ENCODE data around the gene ATAD2B. TPM values are rescaled to one million over a fixed set of nuclear protein-coding genes. Genes with fewer than 3 reads are reported as not detected.
"Not testable (repeated sequence)": the region's sequence is repeated elsewhere in the genome, so short reads cannot be mapped to it uniquely, and the experiment has no call there.

The ATAD2B gene
- total RNA-seq, 1 donor from 2014 or later: 85.5 TPM

DNA sequence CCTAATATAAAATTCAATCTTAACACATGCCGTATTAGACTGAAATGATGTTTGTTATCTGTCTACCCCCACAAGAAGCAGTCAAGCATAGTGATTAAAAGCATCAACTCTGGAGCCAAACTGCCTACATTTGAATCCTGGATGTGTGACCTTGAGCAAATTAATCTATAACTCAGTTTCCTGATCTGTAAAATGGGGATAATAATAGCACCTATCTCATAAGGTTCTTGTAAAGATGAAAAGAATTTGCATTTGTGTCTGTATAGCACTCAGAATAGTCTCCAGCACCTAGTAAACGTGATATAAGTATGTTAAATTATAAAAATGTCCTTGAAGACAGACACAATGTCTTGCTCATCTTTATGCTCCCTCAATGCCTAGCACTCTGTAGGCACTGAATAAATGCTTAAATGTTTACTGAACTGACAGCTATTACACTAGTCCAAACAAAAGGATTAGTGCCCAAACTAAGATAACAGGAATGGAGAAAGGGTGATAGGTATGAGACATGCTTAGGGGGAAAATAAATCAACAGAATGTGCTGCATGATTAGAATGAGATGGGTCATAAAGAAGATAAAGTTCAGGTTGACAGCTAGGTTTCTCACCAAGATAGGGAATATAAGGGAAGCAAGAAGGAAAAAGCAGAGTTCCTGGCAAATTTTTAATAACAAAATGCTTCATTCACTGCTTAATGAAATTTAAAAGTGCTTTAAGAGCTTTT, 180.6 kb downstream of the ATAD2B start:
- ChIA-PET CTCF (no interaction called here), POLR2A (no interaction called here)
- no peaks in the 10 kb centered on the region for H3K9me3 Mint-ChIP-seq
- TF ChIP-seq, protein P1, sequence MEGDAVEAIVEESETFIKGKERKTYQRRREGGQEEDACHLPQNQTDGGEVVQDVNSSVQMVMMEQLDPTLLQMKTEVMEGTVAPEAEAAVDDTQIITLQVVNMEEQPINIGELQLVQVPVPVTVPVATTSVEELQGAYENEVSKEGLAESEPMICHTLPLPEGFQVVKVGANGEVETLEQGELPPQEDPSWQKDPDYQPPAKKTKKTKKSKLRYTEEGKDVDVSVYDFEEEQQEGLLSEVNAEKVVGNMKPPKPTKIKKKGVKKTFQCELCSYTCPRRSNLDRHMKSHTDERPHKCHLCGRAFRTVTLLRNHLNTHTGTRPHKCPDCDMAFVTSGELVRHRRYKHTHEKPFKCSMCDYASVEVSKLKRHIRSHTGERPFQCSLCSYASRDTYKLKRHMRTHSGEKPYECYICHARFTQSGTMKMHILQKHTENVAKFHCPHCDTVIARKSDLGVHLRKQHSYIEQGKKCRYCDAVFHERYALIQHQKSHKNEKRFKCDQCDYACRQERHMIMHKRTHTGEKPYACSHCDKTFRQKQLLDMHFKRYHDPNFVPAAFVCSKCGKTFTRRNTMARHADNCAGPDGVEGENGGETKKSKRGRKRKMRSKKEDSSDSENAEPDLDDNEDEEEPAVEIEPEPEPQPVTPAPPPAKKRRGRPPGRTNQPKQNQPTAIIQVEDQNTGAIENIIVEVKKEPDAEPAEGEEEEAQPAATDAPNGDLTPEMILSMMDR (IDR thresholded peaks at IDR 0.05): no peak
- no peak overlapping the region for H3K4me3 Mint-ChIP-seq
- H3K27me3 Mint-ChIP-seq: no peaks in the 10 kb centered on the region
- ATAC-seq (ENCODE audit: low read depth) (no peak), DNase-seq (no peak)
- H3K4me1 Mint-ChIP-seq: no peaks in the 10 kb centered on the region
- intact Hi-C loops (cut with micrococcal nuclease): no loop called here
- no peak overlapping the region for H3K27ac Mint-ChIP-seq
- peaks cover 39% of the 10 kb centered on the region for H3K36me3 Mint-ChIP-seq (ENCODE audit: low read depth)

DNA sequence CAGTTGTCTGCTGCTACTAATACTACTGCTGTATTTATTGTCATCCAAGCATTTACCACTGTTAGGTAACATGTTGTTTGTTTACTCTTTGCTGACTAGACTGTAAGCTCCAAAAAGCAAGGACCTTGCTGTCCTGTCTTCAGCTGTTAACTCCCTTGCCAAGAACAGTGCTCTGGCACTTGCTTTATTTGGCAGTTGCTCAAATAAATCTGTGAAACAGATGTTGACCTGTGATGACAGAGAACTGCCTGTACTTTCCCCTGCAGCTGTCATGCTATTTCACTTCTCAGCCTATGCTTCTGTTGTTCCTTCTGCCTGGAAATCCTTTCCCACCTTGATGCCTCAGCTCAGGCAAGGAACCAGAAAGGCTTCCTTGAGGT, 181.2 kb downstream of the ATAD2B start:
- no peak for ATAC-seq (ENCODE audit: low read depth)
- Mint-ChIP-seq H3K27ac (no peak overlapping the region), H3K36me3 (ENCODE audit: low read depth) (peaks cover 33% of the 10 kb centered on the region), H3K4me3 (no peak overlapping the region), H3K9me3 (no peaks in the 10 kb centered on the region), H3K27me3 (no peaks in the 10 kb centered on the region), H3K4me1 (no peaks in the 10 kb centered on the region)
- no peak for DNase-seq
- POLR2A ChIA-PET: no interaction called here
- TF ChIP-seq, protein P1 (IDR thresholded peaks at IDR 0.05): no peak
- CTCF ChIA-PET: no interaction called here
- intact Hi-C loops (cut with micrococcal nuclease): no loop called here

DNA sequence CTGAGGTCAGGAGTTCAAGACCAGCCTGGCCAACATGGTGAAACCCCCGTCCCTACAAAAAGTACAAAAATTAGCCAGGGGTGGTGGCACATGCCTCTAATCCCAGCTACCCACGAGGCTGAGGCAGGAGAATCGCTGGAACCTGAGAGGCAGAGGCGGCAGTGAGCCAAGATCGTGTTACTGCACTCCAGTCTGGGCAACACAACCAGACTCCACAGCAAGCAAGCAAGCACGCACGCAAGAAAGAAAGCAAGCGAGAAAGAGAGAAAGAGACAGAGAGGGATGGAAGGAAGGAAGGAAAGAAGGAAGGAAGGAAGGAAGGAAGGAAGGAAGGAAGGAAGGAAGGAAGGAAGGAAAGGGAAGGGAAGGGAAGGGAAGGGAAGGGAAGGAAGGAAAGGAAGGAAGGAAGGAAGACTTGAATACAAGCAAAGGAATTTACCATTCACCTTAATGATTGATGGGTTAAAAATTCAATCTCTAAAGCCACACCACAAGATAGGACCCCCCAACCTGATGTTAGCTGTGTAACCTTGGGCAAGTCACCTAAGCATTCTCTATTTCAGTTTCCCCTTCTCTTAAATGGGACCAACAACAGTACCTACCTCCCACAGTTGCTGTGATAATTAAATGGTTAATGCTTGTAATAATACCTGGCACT, 181.7 kb downstream of the ATAD2B start:
- DNase-seq: no peak
- no peak for ATAC-seq (ENCODE audit: low read depth)
- intact Hi-C loops (cut with micrococcal nuclease): no loop called here
- peak overlapping the region; percentile 25 for H3K27ac Mint-ChIP-seq
- no peaks in the 10 kb centered on the region for H3K4me1 Mint-ChIP-seq
- ChIA-PET CTCF (no interaction called here), POLR2A (no interaction called here)
- no peak overlapping the region for H3K4me3 Mint-ChIP-seq
- H3K27me3 Mint-ChIP-seq: no peaks in the 10 kb centered on the region
- no peaks in the 10 kb centered on the region for H3K9me3 Mint-ChIP-seq
- TF ChIP-seq, protein P1 (IDR thresholded peaks at IDR 0.05): no peak
- peaks cover 28% of the 10 kb centered on the region for H3K36me3 Mint-ChIP-seq (ENCODE audit: low read depth)

DNA sequence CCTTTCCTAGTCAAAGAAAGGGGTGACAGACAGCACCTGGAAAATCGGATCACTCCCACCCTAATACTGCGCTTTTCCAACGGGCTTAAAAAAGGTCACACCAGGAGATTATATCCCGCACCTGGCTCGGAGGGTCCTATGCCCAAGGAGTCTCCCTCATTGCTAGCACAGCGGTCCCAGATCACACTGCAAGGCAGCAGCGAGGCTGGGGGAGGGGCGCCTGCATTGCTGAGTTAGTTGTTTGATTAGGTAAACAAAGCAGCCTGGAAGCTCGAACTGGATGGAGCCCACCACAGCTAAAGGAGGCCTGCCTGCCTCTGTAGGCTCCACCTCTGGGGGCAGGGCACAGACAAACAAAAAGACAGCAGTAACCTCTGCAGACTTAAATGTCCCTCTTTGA, 190.1 kb downstream of the ATAD2B start:
- H3K4me3 Mint-ChIP-seq; POLR2A ChIA-PET; intact Hi-C loops (cut with micrococcal nuclease); H3K27me3 Mint-ChIP-seq; H3K4me1 Mint-ChIP-seq; CTCF ChIA-PET; ATAC-seq (ENCODE audit: low read depth); DNase-seq; H3K27ac Mint-ChIP-seq; H3K9me3 Mint-ChIP-seq: not testable (repeated sequence)
- H3K36me3 Mint-ChIP-seq (ENCODE audit: low read depth): peaks cover 54% of the 10 kb centered on the region

DNA sequence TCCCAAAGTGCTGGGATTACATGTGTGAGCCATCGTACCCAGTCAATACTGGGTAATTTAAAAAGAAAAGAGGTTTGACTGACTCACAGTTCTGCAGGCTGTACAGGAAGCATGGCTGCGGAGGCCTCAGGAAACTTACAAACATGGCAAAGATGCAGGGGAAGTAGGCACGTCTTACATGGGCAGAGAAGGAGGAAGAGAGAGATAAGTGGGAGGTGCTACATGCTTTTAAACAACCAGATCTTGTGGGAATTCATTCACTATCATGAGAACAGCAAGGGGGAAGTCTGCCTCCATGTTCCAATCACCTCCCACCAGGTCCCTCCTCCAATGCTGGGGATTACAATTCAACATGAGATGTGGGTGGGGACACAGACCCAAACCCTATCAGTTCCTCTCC, 192.5 kb downstream of the ATAD2B start:
- TF ChIP-seq, protein P1 (IDR thresholded peaks at IDR 0.05): no peak
- ATAC-seq (ENCODE audit: low read depth): no peak
- Mint-ChIP-seq H3K27ac (no peak overlapping the region), H3K9me3 (peaks cover 2% of the 10 kb centered on the region), H3K27me3 (no peaks in the 10 kb centered on the region), H3K36me3 (ENCODE audit: low read depth) (peaks cover 59% of the 10 kb centered on the region), H3K4me3 (no peak overlapping the region), H3K4me1 (no peaks in the 10 kb centered on the region)
- DNase-seq: no peak
- intact Hi-C loops (cut with micrococcal nuclease): no loop called here
- ChIA-PET POLR2A (no interaction called here), CTCF (no interaction called here)

DNA sequence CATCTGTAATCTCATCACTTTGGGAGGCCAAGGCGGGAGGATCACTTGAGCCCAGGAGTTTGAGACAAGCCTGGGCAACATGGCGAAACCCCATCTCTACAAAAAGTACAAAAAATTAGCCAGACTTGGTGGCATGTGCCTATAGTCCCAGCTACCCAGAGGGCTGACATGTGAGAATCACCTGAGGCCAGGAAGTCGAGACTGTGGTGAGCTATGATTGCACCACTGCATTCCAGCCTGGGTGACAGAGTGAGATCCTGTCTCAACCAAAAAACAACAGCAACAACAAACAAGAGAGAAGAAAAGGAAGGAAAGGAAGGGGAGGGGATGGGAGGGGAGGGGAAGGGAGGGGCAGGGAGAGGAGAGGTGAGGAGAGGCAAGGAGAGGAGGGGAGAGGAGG, 203.9 kb downstream of the ATAD2B start:
- H3K27me3 Mint-ChIP-seq; DNase-seq; CTCF ChIA-PET; H3K27ac Mint-ChIP-seq; H3K4me3 Mint-ChIP-seq; intact Hi-C loops (cut with micrococcal nuclease); POLR2A ChIA-PET; H3K4me1 Mint-ChIP-seq; ATAC-seq (ENCODE audit: low read depth): not testable (repeated sequence)
- Mint-ChIP-seq H3K36me3 (ENCODE audit: low read depth) (peaks cover 72% of the 10 kb centered on the region), H3K9me3 (peaks cover 26% of the 10 kb centered on the region)
